HCT116 (cell line): ENCODE results near the gene MAP3K5. TPM values are rescaled to one million over a fixed set of nuclear protein-coding genes. Genes with fewer than 3 reads are reported as not detected.
"Not testable (repeated sequence)": the region's sequence is repeated elsewhere in the genome, so short reads cannot be mapped to it uniquely, and the experiment has no call there.

Source experiments
- ATAC-seq: fragments of 200-7000 bp; cut with Tn5 transposase; 2 replicates; pipeline ENCODE4 v1.9.1; 2020; ENCODE audit warnings: mild to moderate bottlenecking, moderate library complexity
- BruUV-seq: library from RNA; stranded (reverse); fragments of 400-500 nt; replicated peaks from 2 replicates; lab custom pipeline; 2021; lab: Mats Ljungman, UMichigan
- CTCF ChIA-PET: fragments of 300-600 bp; sonication (Branson Sonifier 250); formaldehyde crosslinking; loops from one replicate; lab custom pipeline; 2021; ENCODE audit warnings: antibody characterized with exemption; lab: Charles Lee
- POLR2A ChIA-PET: fragments of 300-600, 350-600 bp; sonication (Branson Sonifier 250); formaldehyde crosslinking; loops from one replicate; lab custom pipeline; 2021; ENCODE audit warnings: antibody characterized with exemption; lab: Charles Lee
- RAD21 ChIA-PET, 2 experiments: fragments of 300-600 bp; sonication (Branson Sonifier 250); formaldehyde crosslinking; loops; one replicate each; lab custom pipeline; 2023; ENCODE audit warnings: low total read pairs in 2 of 2; ENCODE audit not compliant: uncharacterized antibody in 2 of 2, unreplicated experiment in 2 of 2, low non-redundant PET in 1 of 2; lab: Charles Lee
- DNase-seq: peaks from one replicate; pipeline ENCODE4 v3.0.0-alpha.2; 2010; ENCODE audit warnings: low read depth, low spot score
- H2AFZ ChIP-seq: fragments of 200-600 bp; shearing (Covaris generic), sonication (generic); 2 replicates; pipeline ENCODE4 v1.6.1; 2017; ENCODE audit warnings: low read depth, mixed run types, mixed read lengths, antibody characterized with exemption, low read length; ENCODE audit not compliant: poor library complexity, severe bottlenecking
- H3K27ac ChIP-seq: 2 replicates; pipeline ENCODE4 v1.5.1; 2012; ENCODE audit warnings: low read depth, low read length
- H3K27me3 ChIP-seq: fragments of 200-600 bp; sonication (generic); 2 replicates; pipeline ENCODE4 v1.6.1; 2016; ENCODE audit warnings: mixed run types, low read length, mixed read lengths; ENCODE audit not compliant: insufficient read depth
- H3K36me3 ChIP-seq, 2 experiments: fragments of 200-500 bp in 1 of 2; fragments of 200-600 bp in 1 of 2; sonication (Bioruptor generic) in 1 of 2; sonication (generic) in 1 of 2; 2 replicates each; pipeline versions ENCODE4 v1.5.1 to v1.6.1; 2014 to 2016; ENCODE audit warnings: low read length in 2 of 2, inconsistent platforms in 1 of 2, mixed read lengths in 1 of 2, mixed run types in 1 of 2; ENCODE audit not compliant: insufficient read depth in 2 of 2, control insufficient read depth in 1 of 2
- H3K4me1 ChIP-seq, 2 experiments: fragments of 200-600 bp in 1 of 2; sonication (generic) in 1 of 2; 2 replicates each; pipeline versions ENCODE4 v1.5.1 to v1.6.1; 2012 to 2017; ENCODE audit warnings: low read length in 2 of 2, inconsistent platforms in 1 of 2, mild to moderate bottlenecking in 1 of 2, mixed read lengths in 1 of 2, mixed run types in 1 of 2, moderate library complexity in 1 of 2; ENCODE audit not compliant: insufficient read depth in 2 of 2, control insufficient read depth in 1 of 2
- H3K4me2 ChIP-seq: fragments of 200-600 bp; sonication (generic); 2 replicates; pipeline ENCODE4 v1.6.1; 2017; ENCODE audit warnings: mixed run types, low read length, mixed read lengths
- H3K4me3 ChIP-seq, 2 experiments: fragments of 200-600 bp in 1 of 2; sonication (generic) in 1 of 2; replicated peaks in 1 of 2; 2 replicates each; pipeline ENCODE4 v1.5.1; 2011 to 2016; ENCODE audit warnings: low read length in 2 of 2, control low read depth in 1 of 2, low read depth in 1 of 2, mild to moderate bottlenecking in 1 of 2, mixed read lengths in 1 of 2, mixed run types in 1 of 2
- H3K79me2 ChIP-seq: fragments of 200-600 bp; sonication (generic); 2 replicates; pipeline ENCODE4 v1.6.1; 2017; ENCODE audit warnings: mild to moderate bottlenecking, mixed run types, low read length, moderate library complexity, mixed read lengths; ENCODE audit not compliant: insufficient read depth
- H3K9ac ChIP-seq: fragments of 200-600 bp; sonication (generic); 2 replicates; pipeline ENCODE4 v1.6.1; 2016; ENCODE audit warnings: low read length, mixed read lengths
- H3K9me2 ChIP-seq: fragments of 200-600 bp; sonication (generic), shearing (Covaris generic); 2 replicates; pipeline ENCODE4 v1.6.1; 2017; ENCODE audit warnings: mixed run types, mild to moderate bottlenecking, moderate library complexity; ENCODE audit not compliant: insufficient read depth
- H3K9me3 ChIP-seq, 2 experiments: fragments of 200-500 bp in 1 of 2; fragments of 200-600 bp in 1 of 2; sonication (Bioruptor generic) in 1 of 2; sonication (generic) in 1 of 2; 2 replicates each; pipeline ENCODE4 v1.6.1; 2014 to 2017; ENCODE audit warnings: low read length in 2 of 2, mixed read lengths in 2 of 2, inconsistent platforms in 1 of 2, low read depth in 1 of 2, mild to moderate bottlenecking in 1 of 2, mixed run types in 1 of 2, moderate library complexity in 1 of 2; ENCODE audit not compliant: control insufficient read depth in 1 of 2, insufficient read depth in 1 of 2
- H4K20me1 ChIP-seq: fragments of 200-600 bp; sonication (generic), shearing (Covaris generic); 2 replicates; pipeline ENCODE4 v1.6.1; 2017; ENCODE audit warnings: mixed run types, mild to moderate bottlenecking, moderate library complexity; ENCODE audit not compliant: insufficient read depth
- ATF3 ChIP-seq: IDR thresholded peaks from 2 replicates; pipeline ENCODE4 v1.6.1; 2012
- EGR1 ChIP-seq: IDR thresholded peaks from 2 replicates; pipeline ENCODE4 v1.6.1; 2012; ENCODE audit warnings: low read depth
- ELF1 ChIP-seq: IDR thresholded peaks from 2 replicates; pipeline ENCODE4 v1.6.1; 2012; ENCODE audit warnings: low read depth, borderline replicate concordance
- EZH2 ChIP-seq: fragments of 200-600 bp; sonication (generic); IDR thresholded peaks from 2 replicates; pipeline ENCODE4 v1.6.1; 2017; ENCODE audit warnings: antibody characterized with exemption, mixed run types
- FOSL1 ChIP-seq: IDR thresholded peaks from 2 replicates; pipeline ENCODE4 v1.6.1; 2012; ENCODE audit warnings: low read depth
- MAX ChIP-seq: IDR thresholded peaks from 2 replicates; pipeline ENCODE4 v1.6.1; 2012
- RAD21 ChIP-seq: IDR thresholded peaks from 2 replicates; pipeline ENCODE4 v1.6.1; 2012; ENCODE audit warnings: low read depth, mild to moderate bottlenecking
- SP1 ChIP-seq: IDR thresholded peaks from 2 replicates; pipeline ENCODE4 v1.6.1; 2012; ENCODE audit warnings: low read depth
- YY1 ChIP-seq: IDR thresholded peaks from 2 replicates; pipeline ENCODE4 v1.6.1; 2011; ENCODE audit warnings: low read length, low read depth, moderate library complexity, mild to moderate bottlenecking; ENCODE audit not compliant: insufficient replicate concordance; ENCODE audit errors: extremely low read depth
- ZBTB33 ChIP-seq: IDR thresholded peaks from 2 replicates; pipeline ENCODE4 v1.6.1; 2011; ENCODE audit warnings: mild to moderate bottlenecking, low read length, moderate library complexity; ENCODE audit not compliant: insufficient replicate concordance; ENCODE audit errors: extremely low read depth
- ZFX ChIP-seq: fragments of 450-650 bp; IDR thresholded peaks from 2 replicates; pipeline ENCODE4 v1.6.1; 2017
- intact Hi-C: fragments of 100-400 bp; cut with micrococcal nuclease; formaldehyde crosslinking; loops from 2 replicates; pipeline ENCODE4 v1.10.0; 2022
- total RNA-seq: library from RNA; stranded (reverse); gene quantifications from one replicate; pipeline ENCODE4 v1.2.1, GENCODE V29; 2021; ENCODE audit not compliant: unreplicated experiment

Gene MAP3K5
- total RNA-seq, 1 experiment from 2014 or later, result 11.8 TPM

GRCh38 chr6:136693090-136693489 is 99.2 kb downstream of the MAP3K5 start:
- intact Hi-C loops, result no loop called here
- H4K20me1 ChIP-seq, result no peaks in the 10 kb centered on the region
- no peak overlapping the region for H3K27ac ChIP-seq
- RAD21 ChIA-PET, result no interaction called here
- no peaks in the 10 kb centered on the region for H3K9me2 ChIP-seq
- POLR2A ChIA-PET, result no interaction called here
- no peak overlapping the region for H2AFZ ChIP-seq
- H3K9ac ChIP-seq, result no peak overlapping the region
- no peaks in the 10 kb centered on the region for H3K4me1 ChIP-seq
- no peak overlapping the region for H3K4me3 ChIP-seq
- H3K4me2 ChIP-seq, result no peak overlapping the region
- no peaks in the 10 kb centered on the region for H3K27me3 ChIP-seq
- no peaks in the 10 kb centered on the region for H3K9me3 ChIP-seq
- BruUV-seq, result no TSS peak
- ATAC-seq (no peak), DNase-seq (no peak)
- no peaks in the 10 kb centered on the region for H3K36me3 ChIP-seq
- H3K79me2 ChIP-seq, result no peaks in the 10 kb centered on the region
- CTCF ChIA-PET, result no interaction called here
- TF ChIP-seq ATF3 (no peak), SP1 (no peak), FOSL1 (no peak), RAD21 (no peak), EGR1 (no peak), ZBTB33 (no peak), YY1 (no peak), ELF1 (no peak), EZH2 (no peak), MAX (no peak), ZFX (no peak)
- TF ChIP-seq, all 23 proteins: peak for 0

- H3K27ac ChIP-seq, H3K9me2 ChIP-seq, DNase-seq, H3K36me3 ChIP-seq, RAD21 ChIA-PET, intact Hi-C loops, ATAC-seq, H3K9ac ChIP-seq, H3K27me3 ChIP-seq, H3K4me3 ChIP-seq, POLR2A ChIA-PET, BruUV-seq, H3K4me2 ChIP-seq, H3K79me2 ChIP-seq, H3K9me3 ChIP-seq, H2AFZ ChIP-seq, H4K20me1 ChIP-seq, CTCF ChIA-PET: not testable (repeated sequence)
- H3K4me1 ChIP-seq, result peaks cover 0 to 10% of the 10 kb centered on the region in 2 experiments; a peak in 1 of 4 replicates
Observed at GRCh38 chr6:136687894-136688293, 104.4 kb downstream of the MAP3K5 start.
